Activated CD8-positive, alpha-beta memory T cell treated with anti-CD3 and anti-CD28 coated beads for 1 hour (primary cell): ENCODE data around the gene HDHD2.
"Not testable (repeated sequence)": the region's sequence is repeated elsewhere in the genome, so short reads cannot be mapped to it uniquely, and the experiment has no call there.

Source experiments
- DNase-seq, 2 donors: peaks; one replicate each; pipeline ENCODE4 v3.0.0-alpha.2; 2020; ENCODE audit warnings: low read depth in 1 of 2; ENCODE audit errors: extremely low read depth in 1 of 2

HDHD2 gene, protein sequence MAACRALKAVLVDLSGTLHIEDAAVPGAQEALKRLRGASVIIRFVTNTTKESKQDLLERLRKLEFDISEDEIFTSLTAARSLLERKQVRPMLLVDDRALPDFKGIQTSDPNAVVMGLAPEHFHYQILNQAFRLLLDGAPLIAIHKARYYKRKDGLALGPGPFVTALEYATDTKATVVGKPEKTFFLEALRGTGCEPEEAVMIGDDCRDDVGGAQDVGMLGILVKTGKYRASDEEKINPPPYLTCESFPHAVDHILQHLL

DNA sequence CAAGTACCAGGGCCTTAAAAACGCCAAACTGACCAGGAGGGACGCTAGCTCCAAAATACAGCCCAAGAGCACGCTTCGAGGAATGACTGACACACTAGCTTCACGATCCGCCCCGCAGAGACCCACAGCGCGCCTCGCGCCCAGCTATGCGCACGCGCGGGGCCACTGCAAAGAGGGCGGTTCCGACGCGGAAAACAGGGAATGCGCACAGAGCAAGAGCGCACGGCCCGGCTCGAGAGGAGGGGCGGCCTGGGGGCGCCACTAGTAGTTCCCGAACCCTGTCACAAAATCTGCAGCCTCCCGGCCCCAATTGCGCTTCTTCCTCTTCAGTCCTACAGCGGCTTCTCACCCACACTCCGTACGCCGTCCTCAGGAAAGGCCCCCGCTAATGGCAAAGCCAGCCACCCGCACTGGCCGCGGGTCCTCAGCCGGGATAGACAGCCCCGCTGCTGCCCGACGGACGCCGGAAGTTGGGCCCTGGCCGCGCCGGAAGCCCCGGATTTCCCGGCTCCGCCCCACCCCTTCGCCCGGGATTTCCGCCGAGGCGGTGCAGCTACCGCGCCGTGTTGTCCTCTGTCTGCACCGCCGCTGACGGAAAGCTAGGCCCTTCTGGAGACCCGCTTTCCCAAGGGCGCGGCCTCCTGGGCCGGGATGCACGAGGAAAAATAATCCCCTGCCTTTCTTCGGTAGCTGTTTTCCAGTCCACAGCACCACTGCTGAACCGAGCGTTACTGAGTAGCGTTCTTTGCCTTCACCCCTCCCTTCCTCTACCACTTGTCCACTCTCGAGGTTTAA, at the start of gene HDHD2:
Gene HDHD2, minus strand, starts transcription at position 472 of the 795 bp plus-strand sequence. CDS start 14,061 bp downstream, outside the sequence.
- DNase-seq, result peak; percentile 37 to 63

DNA sequence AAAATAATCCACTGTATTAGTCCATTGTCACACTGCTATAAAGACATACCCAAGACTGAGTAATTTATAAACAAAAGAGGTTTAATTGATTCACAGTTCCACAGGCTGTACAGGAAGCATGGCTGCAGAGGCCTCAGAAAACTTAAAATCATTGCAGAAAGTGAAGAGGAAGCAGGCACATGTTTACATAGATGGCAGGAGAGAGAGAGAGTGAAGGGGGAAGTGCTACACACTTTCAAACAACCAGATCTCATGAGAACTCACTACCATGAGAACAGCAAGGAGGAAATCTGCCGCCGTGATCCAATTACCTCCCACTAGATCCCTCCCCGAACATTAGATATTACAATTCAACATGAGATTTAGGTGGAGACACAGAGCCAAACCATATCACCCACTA, 45.7 kb upstream of the HDHD2 start:
- DNase-seq, result not testable (repeated sequence)

DNA sequence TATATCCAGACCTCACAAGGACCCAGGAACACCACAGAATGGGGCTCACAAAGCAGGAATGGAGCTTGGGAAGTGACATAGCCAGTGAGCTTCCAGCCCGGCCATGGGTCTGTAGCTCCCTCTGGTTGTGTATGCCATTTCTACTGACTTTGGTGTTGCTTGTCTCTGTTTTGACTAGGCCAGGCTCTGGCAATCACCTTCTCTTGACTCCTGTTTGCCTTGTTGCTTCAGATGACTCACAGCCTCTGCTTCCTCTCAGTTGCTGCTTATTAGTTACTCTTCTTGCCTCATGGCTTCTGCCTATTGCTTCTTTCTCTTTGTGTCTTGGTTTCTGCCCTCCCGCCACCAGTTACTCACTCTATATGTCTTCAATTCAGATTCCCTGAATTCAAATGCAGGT, 41.7 kb upstream of the HDHD2 start:
- no peak for DNase-seq

DNA sequence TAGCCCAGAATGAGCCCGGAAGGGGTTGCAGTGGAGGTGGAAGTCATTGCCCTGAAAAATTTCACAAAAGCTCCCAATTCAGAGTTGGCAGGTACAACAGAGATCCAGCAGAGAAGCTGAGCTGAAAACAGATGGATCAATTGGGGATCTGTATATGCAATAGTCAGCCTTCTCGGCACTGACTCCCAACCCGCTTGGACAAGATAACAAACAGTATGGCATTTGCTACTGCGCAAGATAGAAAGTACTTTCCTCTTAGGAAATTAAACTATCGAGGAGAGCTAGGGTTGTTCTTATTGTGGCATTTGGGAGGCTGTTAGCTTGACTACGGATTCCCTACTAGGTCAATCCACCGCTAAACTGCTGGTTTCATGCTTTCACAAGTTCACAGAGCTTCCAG, 37.4 kb upstream of the HDHD2 start:
- DNase-seq, result no peak

DNA sequence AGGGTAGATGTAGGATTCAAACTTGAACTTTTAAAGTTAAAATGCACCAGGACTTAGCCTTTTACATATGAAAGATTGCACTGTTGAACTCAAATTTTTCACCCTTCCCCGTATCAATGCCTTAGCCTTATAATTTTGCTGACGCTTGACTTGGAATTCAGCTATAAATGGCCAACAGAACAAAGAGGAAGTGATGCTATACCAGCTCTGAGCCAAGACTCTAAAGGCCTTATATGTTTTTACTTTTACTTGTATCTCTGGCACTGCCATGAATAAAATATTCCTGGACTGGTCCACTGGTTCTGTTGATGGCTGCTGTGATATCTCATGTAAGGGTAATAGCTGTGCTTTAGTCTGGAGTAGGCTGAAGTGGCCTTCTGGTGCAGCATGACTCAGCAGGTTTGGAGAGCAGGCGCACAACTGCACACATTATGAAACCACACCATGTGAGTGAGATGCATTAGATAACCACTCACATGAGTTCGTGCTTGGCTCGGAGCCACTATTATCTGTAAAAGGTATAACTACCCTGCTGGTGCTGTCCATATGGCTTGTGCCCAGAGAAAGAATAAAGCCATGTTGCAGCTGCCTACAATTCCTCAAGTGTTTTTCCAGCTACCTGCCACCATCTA, 34.2 kb upstream of the HDHD2 start:
- no peak for DNase-seq

DNA sequence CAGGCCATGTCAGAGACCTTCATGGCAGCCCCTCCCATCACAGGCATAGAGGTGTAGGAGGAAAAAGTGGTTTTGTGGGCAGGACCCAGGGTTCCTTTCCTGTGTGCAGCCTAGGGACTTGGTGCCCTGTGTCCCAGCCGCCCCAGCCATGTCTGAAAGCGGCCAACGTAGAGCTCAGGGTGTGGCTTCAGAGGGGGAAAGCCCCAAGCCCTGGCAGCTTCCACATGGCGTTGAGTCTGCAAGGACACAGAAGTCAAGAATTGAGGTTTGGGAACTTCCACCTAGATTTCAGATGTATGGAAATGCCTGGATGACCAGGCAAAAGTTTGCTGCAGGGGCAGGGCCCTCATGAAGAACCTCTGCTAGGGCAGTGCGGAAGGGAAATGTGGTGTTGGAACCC, 31.9 kb upstream of the HDHD2 start:
- DNase-seq, result not testable (repeated sequence)

DNA sequence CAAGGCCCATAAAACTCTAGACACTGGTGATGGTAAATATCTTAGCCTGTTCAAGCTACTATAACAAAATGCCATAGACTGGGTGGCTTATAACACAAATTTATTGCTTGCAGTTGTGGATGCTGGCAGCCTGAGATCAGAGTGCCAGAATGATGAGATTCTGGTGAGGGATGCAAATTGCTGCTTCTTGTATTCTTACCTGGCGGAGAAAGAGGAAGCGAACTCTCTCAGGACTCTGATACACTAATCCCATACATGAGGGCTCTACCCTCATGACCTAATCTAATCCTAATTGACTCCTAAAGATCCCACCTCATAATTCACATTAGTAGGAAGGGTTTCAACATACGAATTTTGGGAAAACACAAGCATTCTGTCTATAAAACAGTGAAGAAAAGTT, 30.5 kb upstream of the HDHD2 start:
- DNase-seq, result no peak

DNA sequence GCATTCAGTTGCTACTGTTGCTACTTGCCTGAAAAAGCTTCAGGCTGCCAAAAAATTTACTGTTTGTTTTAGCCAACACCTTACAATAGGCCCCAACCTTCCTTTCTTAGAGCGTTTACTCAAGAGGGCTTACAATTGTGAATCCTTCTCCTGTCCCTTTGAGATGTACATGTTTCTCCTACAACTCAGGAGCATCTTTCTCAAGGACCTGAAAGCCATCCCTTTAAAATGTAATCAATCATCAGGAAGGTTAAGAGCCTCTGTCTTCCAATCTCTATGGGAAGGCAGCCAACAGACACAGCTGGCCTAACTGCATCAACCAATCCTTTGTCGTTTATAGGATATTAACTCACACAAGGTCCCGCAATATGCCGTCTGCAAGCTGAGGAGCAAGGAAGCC, 29.2 kb upstream of the HDHD2 start:
- DNase-seq, result no peak

DNA sequence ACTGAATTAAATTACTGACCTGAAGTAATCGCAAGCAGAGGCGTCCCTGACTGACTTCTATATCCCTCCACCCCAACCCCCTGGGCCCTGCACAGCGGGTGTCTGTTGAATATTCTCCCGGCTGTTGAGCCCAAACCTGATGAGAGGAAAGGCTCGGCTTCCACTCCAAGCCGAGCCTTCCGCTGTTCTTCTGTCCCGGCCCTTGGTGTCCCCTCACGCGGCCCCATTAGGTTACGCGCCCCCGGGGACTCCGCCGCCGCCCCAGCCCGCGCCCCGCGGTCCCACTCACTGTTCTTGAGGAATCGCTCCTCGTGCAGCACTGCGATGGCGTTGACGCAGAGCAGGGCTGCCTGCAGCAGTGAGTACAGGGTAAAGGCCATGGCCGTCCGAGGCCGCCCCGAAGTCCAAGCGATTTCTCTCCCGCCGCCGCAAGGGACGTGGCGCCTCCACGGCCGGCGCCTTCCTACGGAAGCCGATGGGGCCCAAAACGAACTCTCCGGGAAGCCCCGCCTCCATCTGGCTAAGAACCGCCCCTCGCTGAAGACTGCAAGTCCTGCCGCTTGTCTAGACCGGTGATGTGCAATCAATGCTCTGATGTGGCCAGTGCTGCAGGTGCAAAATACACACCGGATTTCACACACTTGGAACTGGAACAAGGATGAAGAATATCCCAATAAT, 25.7 kb upstream of the HDHD2 start, which contains the start of gene IER3IP1:
Gene IER3IP1, minus strand, starts transcription at position 467 of the 678 bp plus-strand sequence. Its CDS starts 87 bp downstream, at position 380.
- DNase-seq, result peak; percentile 67 to 76

DNA sequence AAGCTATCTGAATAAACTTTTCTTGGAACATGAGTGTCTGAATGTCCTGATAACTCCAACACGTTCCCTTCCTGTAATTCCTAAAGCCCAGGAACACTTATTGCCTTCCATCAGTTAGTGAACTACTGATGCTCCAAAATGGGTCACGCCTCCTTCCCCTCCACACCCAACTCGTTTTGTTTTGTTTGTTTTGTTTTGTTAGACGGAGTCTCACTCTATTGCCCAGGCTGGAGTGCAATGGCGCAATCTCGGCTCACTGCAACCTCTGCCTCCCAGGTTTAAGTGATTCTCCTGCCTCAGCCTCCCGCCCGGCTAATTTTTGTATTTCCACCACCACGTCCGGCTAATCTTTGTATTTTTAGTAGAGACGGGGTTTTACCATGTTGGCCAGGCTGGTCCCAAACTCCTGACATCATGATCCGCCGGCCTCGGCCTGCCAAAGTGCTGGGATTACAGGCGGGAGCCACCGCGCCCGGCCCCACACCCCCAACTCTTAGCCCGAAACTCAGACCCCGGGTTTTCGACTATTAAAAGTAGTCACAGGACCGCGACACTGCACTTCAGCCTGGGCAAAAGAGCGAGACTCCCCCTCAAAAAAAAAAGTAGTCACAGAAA, 25.1 kb upstream of the HDHD2 start:
- no peak for DNase-seq

DNA sequence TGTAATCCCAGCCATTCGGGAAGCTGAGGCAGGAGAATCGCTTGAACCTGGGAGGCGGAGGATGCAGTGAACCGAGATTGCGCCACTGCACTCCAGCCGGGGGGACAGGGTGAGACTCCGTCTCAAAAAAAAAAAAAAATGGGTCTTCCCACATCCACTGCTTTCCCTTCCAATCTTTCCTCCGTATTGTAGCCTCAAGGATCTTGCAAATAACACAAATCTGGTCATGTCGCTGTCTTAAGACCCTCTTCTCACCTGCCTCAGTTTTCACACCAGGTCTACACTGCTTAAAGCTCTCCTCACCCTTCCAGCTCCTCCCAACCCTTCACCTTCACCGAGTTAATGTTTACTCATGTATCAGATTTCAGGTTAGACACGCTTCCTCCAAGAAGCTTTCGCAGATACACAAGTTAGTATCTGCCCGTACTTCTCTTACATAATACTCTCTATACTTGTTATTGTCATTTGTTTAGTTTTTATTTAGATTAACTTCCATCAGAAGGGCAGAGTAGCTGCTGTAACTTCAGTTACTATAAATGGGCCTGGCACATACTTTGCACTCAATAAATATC, 24.3 kb upstream of the HDHD2 start:
- DNase-seq, result no peak

DNA sequence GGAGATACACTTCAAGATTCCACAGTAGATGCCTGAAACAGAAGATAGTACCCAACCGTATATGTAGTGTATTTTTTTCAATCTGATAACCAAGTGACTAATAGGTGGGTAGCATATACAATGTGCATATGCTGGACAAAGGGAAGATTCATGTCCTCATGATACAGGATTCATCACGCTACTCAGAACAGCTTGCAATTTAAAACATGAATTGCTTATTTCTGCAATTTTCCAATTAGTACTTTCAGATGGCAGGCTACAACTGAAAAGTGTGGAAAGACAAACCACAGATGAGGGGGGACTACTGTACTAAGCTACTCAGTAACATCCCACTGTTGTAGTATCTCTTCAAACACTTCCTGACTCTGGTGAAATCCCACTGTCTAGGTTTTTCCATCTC, 22.2 kb upstream of the HDHD2 start:
- DNase-seq, result no peak

DNA sequence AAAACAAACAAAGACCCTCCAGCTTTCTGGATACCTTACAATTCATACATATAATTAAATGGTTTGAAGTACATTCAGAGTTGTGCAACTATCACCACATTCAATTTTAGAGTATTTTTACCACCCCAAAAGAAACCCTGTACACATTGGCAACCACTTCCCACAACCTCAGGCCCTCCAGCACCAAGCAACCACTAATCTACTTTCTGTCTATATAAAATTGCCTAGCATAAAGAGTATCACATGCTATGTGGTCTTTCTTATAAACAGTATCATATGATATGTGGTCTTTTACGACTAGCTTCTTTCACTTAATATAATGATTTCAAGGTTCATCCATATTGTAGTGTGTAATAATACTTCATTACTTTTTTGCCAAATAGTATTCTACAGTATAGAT, 18.6 kb upstream of the HDHD2 start:
- DNase-seq, result no peak

DNA sequence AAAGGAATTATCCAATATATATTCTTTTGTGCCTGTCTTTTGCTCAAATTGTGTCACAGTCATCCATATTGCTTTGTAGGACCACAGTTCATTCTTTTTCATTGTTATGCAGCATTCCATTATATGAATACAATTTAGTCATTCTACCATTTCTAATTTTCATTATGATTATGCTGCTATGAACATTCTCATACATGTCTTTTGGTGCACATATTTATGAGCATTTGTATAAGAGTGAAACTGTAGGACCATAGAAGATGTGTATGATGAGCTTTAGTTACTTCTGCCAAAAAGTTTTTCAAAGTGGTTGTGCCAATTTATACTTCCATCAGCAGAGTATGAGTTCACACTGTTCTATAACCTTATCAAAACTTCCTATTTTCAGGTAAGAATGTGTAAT, 18.2 kb upstream of the HDHD2 start:
- DNase-seq, result no peak

DNA sequence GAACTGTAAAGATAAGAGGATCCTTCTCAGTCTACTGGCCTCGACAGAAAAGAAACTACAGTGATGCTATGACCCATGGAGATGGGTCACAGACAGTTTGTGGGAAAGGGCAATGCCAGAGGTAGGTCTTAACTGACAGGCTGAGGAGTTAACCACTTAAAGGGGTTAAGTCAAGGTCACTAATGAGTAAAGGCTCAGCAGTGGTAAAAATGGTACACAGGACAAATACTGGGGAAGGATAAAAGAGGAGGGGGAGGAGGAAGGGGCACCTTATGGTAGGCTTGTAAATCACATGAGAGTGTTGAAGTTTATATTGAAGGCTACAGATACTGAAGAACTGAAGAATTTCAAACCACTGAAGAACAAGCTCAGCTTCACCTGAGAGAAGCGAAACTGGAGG, 16.0 kb upstream of the HDHD2 start:
- DNase-seq, result no peak

DNA sequence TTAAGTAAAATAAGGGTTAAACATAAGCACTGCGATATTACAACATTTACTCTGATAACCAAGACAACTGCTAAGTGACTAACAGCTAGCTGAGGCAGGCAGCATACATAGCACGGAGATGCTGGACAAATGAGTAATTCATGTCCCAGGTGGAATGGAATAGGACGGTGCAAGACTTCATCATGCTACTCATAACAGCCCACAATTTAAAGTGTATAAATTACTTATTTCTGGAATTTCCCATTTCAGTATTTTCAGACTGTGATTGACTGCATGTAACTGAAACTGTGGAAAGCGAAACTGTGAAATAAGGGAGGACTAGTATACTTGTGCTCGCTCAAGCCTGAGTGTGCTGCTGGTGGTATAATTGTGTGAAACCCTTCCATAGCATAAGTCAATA, 12.9 kb upstream of the HDHD2 start:
- no peak for DNase-seq

DNA sequence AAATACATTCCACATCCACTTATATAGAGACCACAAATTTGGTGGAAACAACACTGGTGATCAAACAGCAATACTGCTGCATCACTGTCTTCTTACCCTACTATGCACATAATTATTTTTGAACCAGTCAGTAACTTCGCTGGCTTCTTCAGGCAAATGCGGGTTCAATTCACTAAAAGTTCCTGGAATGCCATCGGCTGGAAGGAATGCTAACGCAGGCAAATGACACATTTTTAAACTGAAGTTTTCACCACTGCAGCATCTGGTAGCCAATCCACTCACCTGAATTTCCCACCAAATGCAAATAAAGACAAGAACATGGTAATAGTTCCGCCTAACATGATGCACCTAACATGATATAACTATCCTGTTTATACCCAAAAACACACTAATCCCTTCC, 10.0 kb upstream of the HDHD2 start:
- DNase-seq, result no peak

DNA sequence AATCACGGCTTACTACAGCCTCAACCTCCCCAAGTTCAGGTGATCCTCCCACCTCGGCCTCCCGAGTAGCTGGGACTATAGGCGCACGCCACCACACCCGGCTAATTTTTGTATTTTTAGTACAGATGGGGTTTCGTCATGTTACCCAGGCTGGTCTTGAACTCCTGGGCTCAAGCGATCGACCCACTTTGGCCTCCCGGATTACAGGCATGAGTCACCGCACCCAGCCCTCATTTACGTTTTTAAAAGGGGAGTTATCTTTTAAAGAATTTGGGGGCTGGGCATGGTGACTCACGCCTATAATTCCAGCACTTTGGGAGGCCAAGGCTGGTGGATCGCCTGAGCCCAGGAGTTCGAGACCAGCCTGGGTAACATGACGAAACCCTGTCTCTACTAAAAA, 8.1 kb upstream of the HDHD2 start:
- DNase-seq, result not testable (repeated sequence)

DNA sequence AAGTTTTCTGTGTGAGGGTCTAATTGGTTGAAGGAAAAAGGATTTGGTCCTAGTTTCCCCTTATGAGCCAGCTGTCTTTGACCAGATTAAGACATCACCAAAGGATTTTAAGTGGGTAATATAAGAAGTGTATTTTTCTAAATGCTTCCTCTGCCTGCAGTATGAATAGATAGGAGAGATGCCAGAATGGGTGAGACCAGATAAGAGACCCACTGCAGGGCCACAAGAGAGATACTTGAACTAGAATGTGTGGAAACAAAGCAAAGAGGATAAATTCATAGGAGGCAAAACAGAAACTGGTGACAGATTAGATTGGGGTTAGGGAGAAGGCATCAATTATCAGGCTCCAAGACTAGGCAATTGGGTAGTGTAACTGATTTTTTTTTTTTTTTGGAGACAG, 1.1 kb upstream of the HDHD2 start:
- no peak for DNase-seq

DNA sequence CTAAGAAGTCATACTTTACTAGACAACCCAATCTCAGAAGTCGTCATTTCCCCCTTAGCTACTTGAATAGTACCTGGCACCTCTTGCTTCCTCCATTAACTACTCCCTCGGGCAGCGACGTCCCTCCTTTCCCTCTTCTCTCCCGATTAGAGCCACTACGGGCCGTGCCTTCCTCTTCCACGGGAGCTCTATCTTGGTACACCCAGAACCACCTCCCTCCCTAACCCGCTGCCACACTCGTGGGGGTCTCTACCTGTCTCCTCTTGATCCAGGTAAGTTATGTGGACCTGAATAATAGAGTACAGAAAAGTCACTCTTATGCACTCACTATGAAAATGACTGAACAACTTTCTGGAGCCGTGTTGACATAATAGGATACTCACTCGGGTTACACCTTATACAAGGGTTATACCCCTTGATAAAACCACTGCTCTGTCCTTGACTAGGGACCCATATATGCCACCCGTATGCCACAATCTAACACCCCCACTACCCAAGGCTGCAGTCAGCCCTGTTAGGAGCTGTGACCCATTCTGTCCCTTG, 595 bp upstream of the HDHD2 start:
- DNase-seq, result no peak
